ENCODE data around the gene ZDHHC11.
"Not testable (repeated sequence)": the region's sequence is repeated elsewhere in the genome, so short reads cannot be mapped to it uniquely, and the experiment has no call there.

Gene ZDHHC11

GRCh38 chr5:878677-879076 is 27.9 kb upstream of the ZDHHC11 start:
- DNase-seq (ENCODE audit: low spot score), result not testable (repeated sequence)

GRCh38 chr5:878125-878524 is 27.3 kb upstream of the ZDHHC11 start:
- DNase-seq (ENCODE audit: low spot score), result no peak

- DNase-seq (ENCODE audit: low spot score), result no peak
Measured at GRCh38 chr5:876398-877365, 25.9 kb upstream of the ZDHHC11 start.

GRCh38 chr5:875931-876330 is 25.1 kb upstream of the ZDHHC11 start:
- DNase-seq (ENCODE audit: low spot score), result no peak

- no peak for DNase-seq (ENCODE audit: low spot score)
Measured at GRCh38 chr5:873328-873727, 22.5 kb upstream of the ZDHHC11 start.

GRCh38 chr5:872301-872700 is 21.5 kb upstream of the ZDHHC11 start:
- no peak for DNase-seq (ENCODE audit: low spot score)

- no peak for DNase-seq (ENCODE audit: low spot score)
Measured at GRCh38 chr5:871596-872298, 21.0 kb upstream of the ZDHHC11 start.

GRCh38 chr5:870956-871355 is 20.2 kb upstream of the ZDHHC11 start:
- no peak for DNase-seq (ENCODE audit: low spot score)

- no peak for DNase-seq (ENCODE audit: low spot score)
Measured at GRCh38 chr5:868428-869135, 17.8 kb upstream of the ZDHHC11 start.

- no peak for DNase-seq (ENCODE audit: low spot score)
Measured at GRCh38 chr5:867300-867870, 16.6 kb upstream of the ZDHHC11 start.

GRCh38 chr5:865771-866170 is 15.0 kb upstream of the ZDHHC11 start:
- no peak for DNase-seq (ENCODE audit: low spot score)

GRCh38 chr5:865168-865521 is 14.4 kb upstream of the ZDHHC11 start:
- DNase-seq (ENCODE audit: low spot score), result no peak

- no peak for DNase-seq (ENCODE audit: low spot score)
Measured at GRCh38 chr5:864492-865167, 13.8 kb upstream of the ZDHHC11 start.

- no peak for DNase-seq (ENCODE audit: low spot score)
Measured at GRCh38 chr5:863244-863805, 12.5 kb upstream of the ZDHHC11 start.

GRCh38 chr5:862367-863243 is 11.8 kb upstream of the ZDHHC11 start:
- no peak for DNase-seq (ENCODE audit: low spot score)

GRCh38 chr5:861442-862366 is 10.9 kb upstream of the ZDHHC11 start:
- no peak for DNase-seq (ENCODE audit: low spot score)

GRCh38 chr5:860506-861150 is 9.8 kb upstream of the ZDHHC11 start:
- no peak for DNase-seq (ENCODE audit: low spot score)

GRCh38 chr5:859798-860296 is 9.1 kb upstream of the ZDHHC11 start:
- no peak for DNase-seq (ENCODE audit: low spot score)

- no peak for DNase-seq (ENCODE audit: low spot score)
Measured at GRCh38 chr5:859391-859790, 8.6 kb upstream of the ZDHHC11 start.
